Adrenal gland (tissue), 12 donors: ENCODE data around the gene FGF14. TPM values are rescaled to one million over a fixed set of nuclear protein-coding genes. Genes with fewer than 3 reads are reported as not detected.

Experiments
- DNase-seq, 7 donors: peaks; one replicate each; pipeline ENCODE4 v3.0.0-alpha.2; 2019 to 2020
- H3K27ac ChIP-seq, 5 donors: fragments of 200-600 bp; sonication (generic) in 4 of 5; 1 replicate in 3 of 5; 2 replicates in 2 of 5; pipeline versions ENCODE4 v1.5.1 to v1.8.0; 2016 to 2020; ENCODE audit warnings: mild to moderate bottlenecking in 1 of 5
- H3K27me3 ChIP-seq: fragments of 200-600 bp; 2 replicates; pipeline ENCODE4 v1.8.0; 2021
- H3K36me3 ChIP-seq, 2 donors: fragments of 200-600 bp; replicated peaks in 1 of 2; 1 replicate in 1 of 2; 2 replicates in 1 of 2; pipeline versions ENCODE4 v1.5.1 to v1.8.0; 2018 to 2022
- H3K4me1 ChIP-seq, 2 donors: fragments of 200-600 bp; replicated peaks in 1 of 2; 1 replicate in 1 of 2; 2 replicates in 1 of 2; pipeline versions ENCODE4 v1.5.1 to v1.8.0; 2018 to 2021
- H3K4me3 ChIP-seq, 4 donors: fragments of 200-600 bp; sonication (generic) in 3 of 4; one replicate each; pipeline ENCODE4 v1.5.1; 2016 to 2018
- H3K9me3 ChIP-seq, 3 donors: fragments of 200-600 bp; sonication (generic) in 1 of 3; replicated peaks in 1 of 3; 1 replicate in 2 of 3; 2 replicates in 1 of 3; pipeline versions ENCODE4 v1.5.1 to v1.8.0; 2016 to 2021
- POLR2A ChIP-seq, 2 donors: fragments of 450-650 bp; IDR thresholded peaks; one replicate each; pipeline ENCODE4 v1.6.1; 2017; ENCODE audit warnings: antibody characterized with exemption in 2 of 2, mild to moderate bottlenecking in 2 of 2, moderate library complexity in 1 of 2
- WGBS, 4 donors: extraction: QIAGEN DNeasy Blood & Tissue Kit in 2 of 4; methylation state at CpG; one replicate each; pipeline versions ENCODE4 v1.1.5 to v1.1.7; 2013 to 2017; 5-methylcytosine and 5-hydroxymethylcytosine counted together
- intact Hi-C, 2 donors: fragments of 100-400 bp; cut with DNase I; formaldehyde crosslinking; loops; one replicate each; pipeline versions ENCODE4 v1.14.1 to v1.15.0; 2022 to 2023
- polyA plus RNA-seq, 3 donors: library from polyadenylated mRNA; stranded (reverse); fragments of 200-250 nt in 2 of 3; fragments of 350-450 nt in 1 of 3; fragmentation: Illumina TruSeq in 1 of 3; extraction: RNeasy Lipid Tissue Mini Kit (QIAGEN cat#74804) in 1 of 3; gene quantifications; one replicate each; pipeline ENCODE4 v1.2.3, GENCODE V29; 2013 to 2014
- total RNA-seq, 9 donors: library from RNA; depleted of rRNA in 4 of 9; stranded (reverse); fragments of >200 nt in 4 of 9; fragments of 120-200 nt in 1 of 9; fragmentation: NEBNext Ultra II Directional in 1 of 9; extraction: Animal tissue kit (Norgen Biotek cat#: 25700) in 1 of 9; gene quantifications; one replicate each; pipeline versions ENCODE4 v1.1.0 to v1.2.4, GENCODE V29; 2013 to 2023
- TF ChIP-seq, protein P1 (sequence below), 6 experiments: fragments of 450-650 bp in 4 of 6; fragments of 200-600 bp in 2 of 6; sonication (generic) in 1 of 6; IDR thresholded peaks; 1 replicate in 5 of 6; 2 replicates in 1 of 6; pipeline versions ENCODE4 v1.5.1 to v1.8.0; 2016 to 2021; ENCODE audit warnings: antibody characterized with exemption in 6 of 6, mild to moderate bottlenecking in 2 of 6, moderate library complexity in 1 of 6
- donor health status: healthy with polysubstance abuse.
- donor health status: Bipolar disorder and iron deficiency.
- donor health status: DM: yes; HTN: yes; CAD: no.
- donor health status: DM: no; HTN: no; CAD: no.
- donor health status: DM: no; HTN: no; CAD: no.
- donor health status: DM: yes; HTN: yes; CAD: no.

FGF14 gene
- total and polyA plus RNA-seq, 12 donors, result 0.32 to 9.3 (median 2.8) TPM; not detected in 2

DNA sequence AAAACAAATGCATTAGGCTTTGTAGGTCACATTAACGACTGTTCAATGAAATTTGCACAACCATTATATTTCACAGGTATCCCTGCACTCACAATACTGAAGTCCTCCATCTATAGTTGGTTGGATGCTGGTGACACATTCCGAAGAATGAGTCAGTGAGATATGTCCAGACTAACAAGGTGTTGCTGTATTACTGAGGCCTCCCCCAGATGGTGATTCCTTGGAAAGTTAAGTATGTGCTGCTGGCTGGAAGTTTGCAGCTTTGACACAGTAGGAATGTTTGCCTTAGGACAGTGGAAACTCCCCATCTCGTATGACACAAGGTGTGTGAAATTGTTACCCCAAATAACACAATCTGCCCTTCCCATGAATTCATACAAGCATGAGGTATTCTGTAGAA lies 46.6 kb downstream of the FGF14 start:
- WGBS, 4 donors, result 62 to 82% (median 73%) methylated on average over 3 of the region's 3 CpGs

DNA sequence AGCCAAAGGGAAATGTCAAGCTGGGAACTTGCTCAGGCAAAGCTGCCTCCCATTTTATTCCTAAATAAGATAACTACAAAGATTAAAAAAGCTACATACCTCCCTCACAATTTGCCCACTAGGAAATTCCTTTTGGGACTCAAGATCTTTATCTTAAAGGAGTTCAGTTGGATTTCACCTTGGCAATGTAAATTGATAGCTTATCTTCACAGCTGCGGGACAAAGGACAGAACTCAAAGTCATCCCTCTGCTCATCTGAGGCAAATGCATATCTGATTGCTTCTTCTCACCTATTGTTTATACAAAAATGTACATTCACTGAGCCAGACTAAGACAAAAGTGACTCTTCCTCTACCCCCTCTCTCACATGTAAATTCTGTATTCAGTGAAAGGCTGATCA lies 47.8 kb downstream of the FGF14 start:
- whole genome bisulfite sequencing, 4 donors, result 59 to 74% (median 73%) methylated on average over 1 of the region's 1 CpG
- intact Hi-C loops, result no loop called here
- TF ChIP-seq, protein P1, sequence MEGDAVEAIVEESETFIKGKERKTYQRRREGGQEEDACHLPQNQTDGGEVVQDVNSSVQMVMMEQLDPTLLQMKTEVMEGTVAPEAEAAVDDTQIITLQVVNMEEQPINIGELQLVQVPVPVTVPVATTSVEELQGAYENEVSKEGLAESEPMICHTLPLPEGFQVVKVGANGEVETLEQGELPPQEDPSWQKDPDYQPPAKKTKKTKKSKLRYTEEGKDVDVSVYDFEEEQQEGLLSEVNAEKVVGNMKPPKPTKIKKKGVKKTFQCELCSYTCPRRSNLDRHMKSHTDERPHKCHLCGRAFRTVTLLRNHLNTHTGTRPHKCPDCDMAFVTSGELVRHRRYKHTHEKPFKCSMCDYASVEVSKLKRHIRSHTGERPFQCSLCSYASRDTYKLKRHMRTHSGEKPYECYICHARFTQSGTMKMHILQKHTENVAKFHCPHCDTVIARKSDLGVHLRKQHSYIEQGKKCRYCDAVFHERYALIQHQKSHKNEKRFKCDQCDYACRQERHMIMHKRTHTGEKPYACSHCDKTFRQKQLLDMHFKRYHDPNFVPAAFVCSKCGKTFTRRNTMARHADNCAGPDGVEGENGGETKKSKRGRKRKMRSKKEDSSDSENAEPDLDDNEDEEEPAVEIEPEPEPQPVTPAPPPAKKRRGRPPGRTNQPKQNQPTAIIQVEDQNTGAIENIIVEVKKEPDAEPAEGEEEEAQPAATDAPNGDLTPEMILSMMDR (IDR thresholded peaks at IDR 0.05), result no peak
- TF ChIP-seq POLR2A (IDR thresholded peaks at IDR 0.05), result no peak
- H3K27me3 ChIP-seq, result no peaks in the 10 kb centered on the region
- H3K4me3 ChIP-seq, result no peak overlapping the region
- H3K27ac ChIP-seq, result no peak overlapping the region
- H3K4me1 ChIP-seq, result no peaks in the 10 kb centered on the region
- no peaks in the 10 kb centered on the region for H3K9me3 ChIP-seq
- H3K36me3 ChIP-seq, result no peaks in the 10 kb centered on the region
- DNase-seq, result no peak

More for the DNA sequence above, 46.6 kb downstream of the FGF14 start:
- Histone ChIP-seq H3K9me3 (no peaks in the 10 kb centered on the region), H3K27me3 (no peaks in the 10 kb centered on the region), H3K4me3 (no peak overlapping the region), H3K27ac (no peak overlapping the region), H3K36me3 (no peaks in the 10 kb centered on the region), H3K4me1 (no peaks in the 10 kb centered on the region)
- intact Hi-C loops, result no loop called here
- TF ChIP-seq, protein P1 (IDR thresholded peaks at IDR 0.05), result no peak
- TF ChIP-seq POLR2A (IDR thresholded peaks at IDR 0.05), result no peak
- no peak for DNase-seq

DNA sequence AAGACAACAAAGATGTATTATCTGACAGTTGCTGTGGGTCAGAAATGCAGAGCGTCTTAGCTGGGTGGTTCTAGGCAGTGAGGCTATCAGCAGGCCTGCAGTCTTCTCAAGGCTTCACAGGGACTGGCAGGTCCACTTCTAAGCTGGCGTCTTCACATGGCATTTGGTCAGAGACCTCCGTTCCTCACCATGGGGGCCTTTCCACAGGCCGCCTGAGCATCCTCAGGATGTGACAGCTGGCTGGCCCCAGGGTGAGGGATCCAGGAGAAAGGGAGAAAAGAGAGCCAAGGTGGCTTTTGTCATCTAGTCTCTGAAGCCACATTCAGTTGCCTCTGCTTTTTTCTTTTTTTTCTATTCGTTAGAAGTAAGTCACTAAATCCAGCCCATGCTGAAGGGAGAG lies 50.3 kb downstream of the FGF14 start:
- Histone ChIP-seq H3K4me3 (no peak overlapping the region), H3K36me3 (no peaks in the 10 kb centered on the region), H3K4me1 (no peaks in the 10 kb centered on the region), H3K27me3 (no peaks in the 10 kb centered on the region), H3K27ac (no peak overlapping the region), H3K9me3 (no peaks in the 10 kb centered on the region)
- whole genome bisulfite sequencing, 4 donors, result 61 to 77% (median 66%) methylated on average over 5 of the region's 5 CpGs
- intact Hi-C loops, result no loop called here
- TF ChIP-seq POLR2A (IDR thresholded peaks at IDR 0.05), result no peak
- TF ChIP-seq, protein P1 (IDR thresholded peaks at IDR 0.05), result no peak
- no peak for DNase-seq

DNA sequence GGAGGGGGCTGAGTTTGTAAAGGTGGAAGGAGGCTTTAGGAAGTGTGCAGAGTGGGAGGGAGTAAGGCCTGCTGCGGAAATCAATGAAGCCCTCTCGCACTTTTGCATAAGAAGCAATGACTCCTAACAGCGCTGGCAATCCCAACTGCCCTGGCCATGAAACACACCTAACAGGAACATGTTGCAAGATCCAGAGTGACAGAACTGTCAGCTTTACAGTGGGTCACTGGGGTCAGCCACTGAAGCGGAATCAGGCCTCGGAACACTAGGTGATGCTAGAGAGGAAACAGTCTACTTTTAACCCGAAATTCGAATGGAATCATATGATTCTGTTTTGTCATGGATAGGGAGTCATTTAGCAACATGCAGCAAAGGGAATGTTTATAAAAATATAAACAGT lies 54.4 kb downstream of the FGF14 start:
- intact Hi-C loops, result no loop called here
- WGBS, 4 donors, result 71 to 84% (median 75%) methylated on average over 7 of the region's 7 CpGs
- TF ChIP-seq, protein P1 (IDR thresholded peaks at IDR 0.05), result no peak
- no peak for TF ChIP-seq POLR2A (IDR thresholded peaks at IDR 0.05)

More for the DNA sequence above, 54.4 kb downstream of the FGF14 start:
- Histone ChIP-seq H3K27ac (no peak overlapping the region), H3K4me3 (no peak overlapping the region), H3K27me3 (peaks cover 3% of the 10 kb centered on the region), H3K9me3 (no peaks in the 10 kb centered on the region), H3K4me1 (no peaks in the 10 kb centered on the region), H3K36me3 (no peaks in the 10 kb centered on the region)
- no peak for DNase-seq
